ENCODE data around the gene DYNC1H1.
"Not testable (repeated sequence)": the region's sequence is repeated elsewhere in the genome, so short reads cannot be mapped to it uniquely, and the experiment has no call there.

DYNC1H1 gene

GRCh38 chr14:101963656-101964296 is 597 bp upstream of the DYNC1H1 start:
- no peak for DNase-seq (ENCODE audit: low read depth in 2 of 2)

DNA sequence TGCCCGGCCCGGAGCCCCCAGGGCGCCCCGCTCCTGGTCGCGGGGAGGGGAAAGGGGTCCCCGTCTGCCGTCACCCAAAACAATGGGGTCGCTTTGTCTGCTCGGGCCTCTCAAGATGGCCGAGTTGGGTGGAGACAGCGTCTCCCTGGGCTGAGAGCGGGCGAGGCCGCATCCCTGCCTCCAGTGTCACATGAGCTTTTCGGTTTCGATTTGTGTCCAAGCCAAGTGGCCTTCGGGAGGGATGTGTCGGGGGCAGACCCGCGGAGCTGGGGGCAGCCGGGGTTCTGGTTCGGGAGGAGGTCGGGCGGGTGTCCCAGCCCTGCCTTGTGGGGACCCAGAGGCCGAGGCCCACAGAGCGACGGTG is 790 bp downstream of the DYNC1H1 start:
- peak; percentile 41 to 48 for DNase-seq (ENCODE audit: low read depth in 2 of 2)

DNA sequence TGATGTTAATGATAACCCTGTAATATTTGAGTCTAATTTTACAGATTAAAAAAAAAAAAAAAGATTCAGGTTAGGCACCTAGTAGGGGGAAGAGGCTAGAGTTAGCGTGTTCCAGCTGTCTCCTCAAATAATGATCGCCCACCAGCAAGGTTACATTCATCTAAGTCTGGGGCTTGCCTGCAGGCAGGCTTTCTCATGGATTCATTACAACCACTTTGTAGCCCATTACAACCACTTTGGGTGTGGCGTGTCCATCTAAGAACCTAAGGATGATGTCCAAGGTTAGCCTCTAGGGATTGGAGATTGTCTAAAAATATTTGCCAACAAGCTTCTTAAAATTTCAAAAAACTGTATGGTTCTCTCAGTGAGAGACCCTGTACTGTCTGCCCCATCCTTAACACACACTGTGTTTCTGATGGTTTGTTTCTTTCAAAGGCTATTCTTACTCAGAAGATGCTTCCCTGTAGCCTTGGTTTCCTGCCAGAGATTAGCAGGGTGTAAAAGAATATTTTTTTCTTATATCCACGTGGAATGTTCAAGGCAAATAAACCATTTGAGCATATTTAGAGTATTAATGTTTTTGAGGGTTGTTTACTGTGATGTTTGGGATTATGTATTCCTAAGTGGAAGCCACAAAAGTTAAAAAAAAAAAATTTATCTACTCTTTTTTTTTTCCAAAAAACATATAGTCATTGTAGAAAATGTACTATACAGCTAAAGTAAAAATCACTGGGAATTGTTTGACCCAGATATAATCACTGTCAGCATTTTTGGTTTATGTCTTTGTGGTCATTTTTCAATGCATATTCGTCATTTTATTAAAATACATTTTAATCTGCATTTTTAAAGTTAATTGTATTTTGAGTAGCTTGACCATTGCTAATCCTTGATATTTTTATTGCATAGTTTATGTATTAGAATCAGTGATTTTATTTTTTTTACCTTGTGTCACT is 1.7 kb downstream of the DYNC1H1 start:
- no peak for DNase-seq (ENCODE audit: low read depth in 2 of 2)

GRCh38 chr14:101966742-101967141 is 2.4 kb downstream of the DYNC1H1 start:
- no peak for DNase-seq (ENCODE audit: low read depth in 2 of 2)

- no peak for DNase-seq (ENCODE audit: low read depth in 2 of 2)
Observed at GRCh38 chr14:101968186-101968585, 3.8 kb downstream of the DYNC1H1 start.

GRCh38 chr14:101969481-101969880 is 5.1 kb downstream of the DYNC1H1 start:
- DNase-seq (ENCODE audit: low read depth in 2 of 2) = no peak

DNA sequence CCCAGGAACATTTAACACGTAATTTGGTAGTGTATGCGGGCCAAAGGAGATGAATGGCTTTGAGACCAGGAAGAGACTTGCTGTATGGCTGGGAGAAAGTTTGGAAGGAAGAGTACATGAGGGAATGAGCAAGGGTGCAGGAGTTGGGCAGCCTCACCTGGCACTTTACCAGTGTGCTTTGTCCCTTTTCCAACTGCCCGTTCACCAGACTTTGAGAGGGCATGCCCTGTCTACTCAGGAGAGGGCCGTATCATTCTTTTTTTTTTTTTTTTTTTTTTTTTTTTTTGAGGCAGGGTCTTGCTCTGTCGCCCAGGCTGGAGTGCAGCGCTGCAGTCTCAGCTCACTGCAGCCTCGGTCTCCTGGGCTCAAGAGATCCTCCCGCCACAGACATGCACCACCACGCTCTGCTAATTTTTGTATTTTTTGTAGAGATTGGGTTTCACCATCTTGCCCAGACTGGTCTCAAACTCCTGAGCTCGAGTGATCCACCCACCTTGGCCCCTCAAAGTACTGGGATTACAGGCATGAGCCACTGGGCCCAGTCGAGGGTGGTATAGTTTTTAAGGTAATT is 6.5 kb downstream of the DYNC1H1 start:
- DNase-seq (ENCODE audit: low read depth in 2 of 2) = no peak

DNA sequence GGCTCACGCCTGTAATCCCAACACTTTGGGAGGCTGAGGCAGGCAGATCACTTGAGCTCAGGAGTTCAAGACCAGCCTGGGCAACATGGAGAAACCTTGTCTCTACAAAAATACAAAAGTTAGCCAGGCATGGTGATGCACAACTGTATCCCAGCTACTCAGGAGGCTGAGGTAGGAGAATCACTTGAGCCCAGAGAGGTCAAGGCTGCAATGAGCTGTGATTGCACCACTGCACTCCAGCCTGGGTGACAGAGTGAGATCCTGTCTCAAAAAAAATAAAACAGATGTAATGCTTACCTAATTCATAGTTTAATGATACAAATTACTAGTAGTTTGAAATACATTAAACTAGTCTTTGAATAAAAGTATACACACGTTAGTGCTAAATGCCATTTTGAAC is 7.1 kb downstream of the DYNC1H1 start:
- DNase-seq (ENCODE audit: low read depth in 2 of 2) = not testable (repeated sequence)

- no peak for DNase-seq (ENCODE audit: low read depth in 2 of 2)
Observed at GRCh38 chr14:101972126-101972866, 7.9 kb downstream of the DYNC1H1 start.

GRCh38 chr14:101973356-101973755 is 9.0 kb downstream of the DYNC1H1 start:
- DNase-seq (ENCODE audit: low read depth in 2 of 2) = no peak

GRCh38 chr14:101975231-101975630 is 10.9 kb downstream of the DYNC1H1 start:
- DNase-seq (ENCODE audit: low read depth in 2 of 2) = no peak

DNA sequence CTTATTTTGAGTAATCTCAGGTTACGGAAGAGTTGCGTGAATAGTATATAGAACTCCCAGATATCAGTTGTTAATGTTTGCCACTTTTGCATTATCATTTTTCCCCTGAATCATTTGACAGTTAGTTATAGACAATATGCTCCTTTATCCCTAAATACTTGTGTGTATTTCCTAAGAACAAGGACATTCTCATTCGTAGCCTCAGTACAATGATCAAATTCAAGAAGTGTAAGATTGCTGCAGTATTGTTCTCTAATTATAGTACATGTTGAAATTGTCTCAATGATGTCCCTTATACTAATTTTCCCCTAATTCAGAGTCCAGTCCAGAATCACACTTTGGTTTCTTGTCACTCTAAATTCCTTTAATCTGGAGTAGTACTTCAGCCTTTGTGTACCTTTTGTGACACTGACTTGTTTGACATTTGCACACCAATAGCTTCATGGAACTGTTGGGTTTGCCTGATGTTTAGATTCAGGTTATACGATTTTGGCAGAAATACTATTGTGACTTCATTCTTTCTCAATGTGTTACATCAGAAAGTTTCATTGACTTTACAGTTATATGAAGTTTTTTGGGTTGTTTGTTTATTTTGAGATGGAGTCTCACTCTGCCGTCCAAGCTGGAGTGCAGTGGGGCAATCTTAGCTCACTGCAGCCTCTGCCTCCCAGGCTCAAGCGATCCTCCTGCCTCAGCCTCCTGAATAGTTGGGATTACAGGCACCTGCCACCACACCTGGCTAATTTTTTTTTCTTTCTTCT is 13.1 kb downstream of the DYNC1H1 start:
- DNase-seq (ENCODE audit: low read depth in 2 of 2) = no peak

DNA sequence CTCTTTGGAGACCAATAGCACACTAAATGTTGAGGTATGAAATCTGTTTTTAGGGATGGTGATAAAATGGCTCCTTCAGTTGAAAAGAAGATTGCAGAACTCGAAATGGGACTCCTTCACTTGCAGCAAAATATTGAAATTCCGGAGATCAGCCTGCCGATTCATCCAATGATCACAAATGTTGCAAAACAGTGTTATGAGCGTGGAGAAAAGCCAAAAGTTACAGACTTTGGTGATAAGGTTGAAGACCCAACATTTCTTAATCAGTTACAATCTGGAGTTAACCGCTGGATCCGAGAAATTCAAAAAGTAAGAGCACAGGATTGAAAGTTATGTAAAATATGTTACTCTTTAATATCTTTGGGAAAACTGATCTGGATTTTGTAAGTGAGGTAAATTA is 15.3 kb downstream of the DYNC1H1 start:
- no peak for DNase-seq (ENCODE audit: low read depth in 2 of 2)

DNA sequence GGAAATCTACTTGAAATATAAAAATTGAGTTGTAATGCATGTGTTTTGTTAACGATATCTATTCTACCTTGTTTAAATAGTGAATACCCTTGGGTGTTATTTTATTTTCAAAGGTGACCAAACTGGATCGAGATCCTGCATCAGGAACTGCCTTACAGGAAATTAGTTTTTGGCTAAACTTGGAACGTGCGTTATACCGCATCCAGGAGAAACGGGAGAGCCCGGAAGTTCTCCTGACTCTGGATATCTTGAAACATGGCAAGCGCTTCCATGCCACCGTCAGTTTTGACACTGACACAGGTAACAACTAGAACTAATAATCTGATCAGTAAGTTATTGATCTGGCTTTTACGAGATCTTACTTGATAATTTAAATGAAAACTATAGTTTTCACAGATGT is 15.9 kb downstream of the DYNC1H1 start:
- no peak for DNase-seq (ENCODE audit: low read depth in 2 of 2)

DNA sequence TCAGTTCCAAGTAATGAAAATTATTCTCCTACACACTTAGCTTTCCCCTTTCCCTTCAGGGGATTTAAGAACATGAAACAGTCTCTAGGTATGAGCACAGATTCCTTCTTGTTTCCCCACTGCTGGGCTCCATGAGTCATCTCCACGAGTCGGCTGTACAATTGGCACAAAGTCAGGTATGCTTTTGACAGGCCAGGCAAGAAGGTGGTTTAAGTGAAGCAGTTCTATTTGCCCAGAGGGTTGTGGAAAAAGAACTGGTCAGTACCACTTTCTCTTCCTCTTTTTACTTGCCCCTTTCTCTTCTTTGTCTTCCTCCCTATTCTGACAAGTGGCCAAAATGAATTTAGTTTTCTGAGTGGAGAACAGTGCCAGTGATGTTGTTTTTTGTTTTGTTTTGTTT is 16.3 kb downstream of the DYNC1H1 start:
- DNase-seq (ENCODE audit: low read depth in 2 of 2) = no peak

GRCh38 chr14:101982621-101983020 is 18.2 kb downstream of the DYNC1H1 start:
- no peak for DNase-seq (ENCODE audit: low read depth in 2 of 2)

- DNase-seq (ENCODE audit: low read depth in 2 of 2) = not testable (repeated sequence)
Observed at GRCh38 chr14:101984831-101985230, 20.5 kb downstream of the DYNC1H1 start.

DNA sequence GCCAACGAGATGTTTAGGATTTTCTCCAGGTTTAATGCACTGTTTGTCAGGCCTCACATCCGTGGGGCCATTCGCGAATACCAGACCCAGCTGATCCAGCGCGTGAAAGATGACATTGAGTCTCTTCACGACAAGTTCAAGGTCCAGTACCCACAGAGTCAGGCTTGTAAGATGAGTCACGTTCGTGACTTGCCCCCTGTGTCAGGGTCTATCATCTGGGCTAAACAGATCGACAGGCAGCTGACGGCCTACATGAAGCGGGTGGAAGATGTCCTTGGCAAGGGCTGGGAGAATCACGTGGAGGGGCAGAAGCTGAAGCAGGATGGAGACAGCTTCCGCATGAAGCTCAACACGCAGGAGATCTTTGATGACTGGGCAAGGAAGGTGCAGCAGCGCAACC is 21.6 kb downstream of the DYNC1H1 start:
- no peak for DNase-seq (ENCODE audit: low read depth in 2 of 2)

- DNase-seq (ENCODE audit: low read depth in 2 of 2) = no peak
Observed at GRCh38 chr14:101986953-101987352, 22.6 kb downstream of the DYNC1H1 start.

- DNase-seq (ENCODE audit: low read depth in 2 of 2) = no peak
Observed at GRCh38 chr14:101988377-101988776, 24.0 kb downstream of the DYNC1H1 start.

- DNase-seq (ENCODE audit: low read depth in 2 of 2) = no peak
Observed at GRCh38 chr14:101991352-101991751, 27.0 kb downstream of the DYNC1H1 start.

All from stimulated activated CD8-positive, alpha-beta memory T cell treated with anti-CD3 and anti-CD28 coated beads, Interleukin-15, amount 100 ng/mL, for 48 hours (primary cell).